Stimulated activated CD8-positive, alpha-beta memory T cell treated with anti-CD3 and anti-CD28 coated beads, Interleukin-15, amount 100 ng/mL, for 4 hours (primary cell): ENCODE measurements around the gene ZBTB20.

Source experiments
- DNase-seq, 2 donors: peaks; one replicate each; pipeline ENCODE4 v3.0.0-alpha.2; 2020; ENCODE audit warnings: low read depth in 2 of 2

ZBTB20 gene

GRCh38 chr3:115087512-115087911 lies 59.6 kb downstream of the ZBTB20 start:
- no peak for DNase-seq

- DNase-seq: no peak
Observed at GRCh38 chr3:115086344-115086743, 60.7 kb downstream of the ZBTB20 start.

GRCh38 chr3:115085197-115085865 lies 61.8 kb downstream of the ZBTB20 start:
- no peak for DNase-seq

GRCh38 chr3:115084686-115085085 lies 62.4 kb downstream of the ZBTB20 start:
- no peak for DNase-seq

GRCh38 chr3:115082260-115082659 lies 64.8 kb downstream of the ZBTB20 start:
- DNase-seq: no peak

GRCh38 chr3:115081444-115081843 lies 65.6 kb downstream of the ZBTB20 start:
- DNase-seq: no peak

GRCh38 chr3:115077501-115078250 lies 69.4 kb downstream of the ZBTB20 start:
- no peak for DNase-seq

- DNase-seq: no peak
Observed at GRCh38 chr3:115074502-115074901, 72.6 kb downstream of the ZBTB20 start.

- no peak for DNase-seq
Observed at GRCh38 chr3:115072265-115073021, 74.6 kb downstream of the ZBTB20 start.

- DNase-seq: no peak
Observed at GRCh38 chr3:115071601-115072000, 75.5 kb downstream of the ZBTB20 start.

- DNase-seq: no peak
Observed at GRCh38 chr3:115071166-115071565, 75.9 kb downstream of the ZBTB20 start.

- DNase-seq: no peak
Observed at GRCh38 chr3:115068799-115069198, 78.3 kb downstream of the ZBTB20 start.

- DNase-seq: no peak
Observed at GRCh38 chr3:115062412-115062956, 84.6 kb downstream of the ZBTB20 start.

- no peak for DNase-seq
Observed at GRCh38 chr3:115062009-115062408, 85.1 kb downstream of the ZBTB20 start.

- no peak for DNase-seq
Observed at GRCh38 chr3:115052906-115053305, 94.2 kb downstream of the ZBTB20 start.

GRCh38 chr3:115042351-115042750 lies 104.7 kb downstream of the ZBTB20 start:
- DNase-seq: no peak

- DNase-seq: peak in 1 of 2 donors; percentile 5
Observed at GRCh38 chr3:115040673-115041286, 106.3 kb downstream of the ZBTB20 start.

GRCh38 chr3:115040246-115040645 lies 106.8 kb downstream of the ZBTB20 start:
- DNase-seq: no peak

GRCh38 chr3:115038817-115039216 lies 108.3 kb downstream of the ZBTB20 start:
- no peak for DNase-seq

- DNase-seq: no peak
Observed at GRCh38 chr3:115022835-115023398, 124.2 kb downstream of the ZBTB20 start.

- DNase-seq: no peak
Observed at GRCh38 chr3:115022199-115022598, 124.9 kb downstream of the ZBTB20 start.

- no peak for DNase-seq
Observed at GRCh38 chr3:115021061-115021460, 126.0 kb downstream of the ZBTB20 start.
